ENCODE results near the gene SET.

DNA sequence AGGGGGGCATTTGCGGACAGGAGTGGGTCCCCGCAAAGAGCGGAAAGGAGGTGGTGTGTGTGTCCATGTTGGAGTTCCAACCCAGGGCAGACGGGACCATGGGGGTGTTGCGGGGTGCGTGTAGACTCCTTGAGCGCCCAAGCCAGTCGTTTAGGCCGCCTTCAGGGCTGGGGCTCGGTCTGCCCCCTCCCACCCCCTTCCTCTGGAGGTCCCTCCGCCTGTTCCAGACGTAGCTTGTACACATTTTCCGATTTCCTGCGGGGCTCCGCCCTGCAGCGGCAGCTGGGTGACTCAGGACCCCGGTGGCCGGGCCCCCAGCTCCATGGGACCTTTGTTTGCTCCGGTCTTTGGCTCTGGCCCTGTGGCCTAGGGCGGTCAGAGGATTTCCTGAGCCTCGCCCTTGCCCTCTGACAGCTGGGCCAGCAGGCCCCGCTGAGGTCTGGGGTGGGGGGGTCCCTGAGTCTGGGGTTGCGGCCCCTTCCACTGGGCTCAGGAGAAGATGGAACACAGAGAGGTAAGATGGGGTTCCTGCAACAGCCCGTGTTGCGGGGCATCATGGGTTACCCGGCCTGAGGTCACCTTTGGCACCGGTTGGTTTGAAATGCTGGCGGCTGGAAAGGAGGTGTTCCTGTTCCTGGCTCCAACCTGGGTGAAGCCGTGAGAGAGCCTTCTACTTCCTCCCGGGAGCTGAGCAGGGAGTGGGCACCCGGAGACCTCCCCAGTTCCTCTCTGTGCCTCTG, 14.8 kb downstream of the SET start:
- TF ChIP-seq, protein P1, sequence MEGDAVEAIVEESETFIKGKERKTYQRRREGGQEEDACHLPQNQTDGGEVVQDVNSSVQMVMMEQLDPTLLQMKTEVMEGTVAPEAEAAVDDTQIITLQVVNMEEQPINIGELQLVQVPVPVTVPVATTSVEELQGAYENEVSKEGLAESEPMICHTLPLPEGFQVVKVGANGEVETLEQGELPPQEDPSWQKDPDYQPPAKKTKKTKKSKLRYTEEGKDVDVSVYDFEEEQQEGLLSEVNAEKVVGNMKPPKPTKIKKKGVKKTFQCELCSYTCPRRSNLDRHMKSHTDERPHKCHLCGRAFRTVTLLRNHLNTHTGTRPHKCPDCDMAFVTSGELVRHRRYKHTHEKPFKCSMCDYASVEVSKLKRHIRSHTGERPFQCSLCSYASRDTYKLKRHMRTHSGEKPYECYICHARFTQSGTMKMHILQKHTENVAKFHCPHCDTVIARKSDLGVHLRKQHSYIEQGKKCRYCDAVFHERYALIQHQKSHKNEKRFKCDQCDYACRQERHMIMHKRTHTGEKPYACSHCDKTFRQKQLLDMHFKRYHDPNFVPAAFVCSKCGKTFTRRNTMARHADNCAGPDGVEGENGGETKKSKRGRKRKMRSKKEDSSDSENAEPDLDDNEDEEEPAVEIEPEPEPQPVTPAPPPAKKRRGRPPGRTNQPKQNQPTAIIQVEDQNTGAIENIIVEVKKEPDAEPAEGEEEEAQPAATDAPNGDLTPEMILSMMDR (IDR thresholded peaks at IDR 0.05), result no peak
- no peak for TF ChIP-seq POLR2A (IDR thresholded peaks at IDR 0.05)
